Stimulated activated naive CD8-positive, alpha-beta T cell treated with anti-CD3 and anti-CD28 coated beads, Interleukin-15, Interleukin-2, amounts not matched to agents 100 ng/mL and 50 ng/mL, for 24 hours (primary cell): ENCODE measurements around the gene MOV10L1.

Source experiments
- H3K27ac Mint-ChIP-seq: one replicate; pipeline ENCODE4 v1.8.0; 2021; ENCODE audit warnings: mild to moderate bottlenecking, mixed read lengths
- H3K27me3 Mint-ChIP-seq: one replicate; pipeline ENCODE4 v1.8.0; 2021; ENCODE audit warnings: mixed read lengths
- H3K36me3 Mint-ChIP-seq: one replicate; pipeline ENCODE4 v1.8.0; 2021; ENCODE audit warnings: low read depth, mixed read lengths
- H3K4me1 Mint-ChIP-seq: one replicate; pipeline ENCODE4 v1.8.0; 2021; ENCODE audit warnings: low read depth, mixed read lengths
- H3K4me3 Mint-ChIP-seq: one replicate; pipeline ENCODE4 v1.8.0; 2021; ENCODE audit warnings: mild to moderate bottlenecking, mixed read lengths
- H3K9me3 Mint-ChIP-seq: one replicate; pipeline ENCODE4 v1.8.0; 2021; ENCODE audit warnings: mixed read lengths

Gene MOV10L1

GRCh38 chr22:50089682-50090411, at the start of gene MOV10L1:
Gene MOV10L1, plus strand, starts transcription at chr22:50090006. Its CDS starts 83 bp downstream, at chr22:50090089.
- H3K27ac Mint-ChIP-seq: no peak within 1 kb of the TSS
- no peak within 1 kb of the TSS for H3K4me3 Mint-ChIP-seq
- H3K9me3 Mint-ChIP-seq: no peaks in the 10 kb centered on the region
- H3K27me3 Mint-ChIP-seq: peaks cover 21% of the 10 kb centered on the region
- peaks cover 12% of the 10 kb centered on the region for H3K36me3 Mint-ChIP-seq
- H3K4me1 Mint-ChIP-seq: no peaks in the 10 kb centered on the region

- no peaks in the 10 kb centered on the region for H3K36me3 Mint-ChIP-seq
- H3K4me1 Mint-ChIP-seq: peaks cover 8% of the 10 kb centered on the region
- peaks cover 17% of the 10 kb centered on the region for H3K27me3 Mint-ChIP-seq
- H3K27ac Mint-ChIP-seq: no peak overlapping the region
- peaks cover 9% of the 10 kb centered on the region for H3K9me3 Mint-ChIP-seq
- H3K4me3 Mint-ChIP-seq: no peak overlapping the region
These were observed 49.1 kb upstream of the MOV10L1 start for GRCh38 chr22:50040717-50041116.

DNA sequence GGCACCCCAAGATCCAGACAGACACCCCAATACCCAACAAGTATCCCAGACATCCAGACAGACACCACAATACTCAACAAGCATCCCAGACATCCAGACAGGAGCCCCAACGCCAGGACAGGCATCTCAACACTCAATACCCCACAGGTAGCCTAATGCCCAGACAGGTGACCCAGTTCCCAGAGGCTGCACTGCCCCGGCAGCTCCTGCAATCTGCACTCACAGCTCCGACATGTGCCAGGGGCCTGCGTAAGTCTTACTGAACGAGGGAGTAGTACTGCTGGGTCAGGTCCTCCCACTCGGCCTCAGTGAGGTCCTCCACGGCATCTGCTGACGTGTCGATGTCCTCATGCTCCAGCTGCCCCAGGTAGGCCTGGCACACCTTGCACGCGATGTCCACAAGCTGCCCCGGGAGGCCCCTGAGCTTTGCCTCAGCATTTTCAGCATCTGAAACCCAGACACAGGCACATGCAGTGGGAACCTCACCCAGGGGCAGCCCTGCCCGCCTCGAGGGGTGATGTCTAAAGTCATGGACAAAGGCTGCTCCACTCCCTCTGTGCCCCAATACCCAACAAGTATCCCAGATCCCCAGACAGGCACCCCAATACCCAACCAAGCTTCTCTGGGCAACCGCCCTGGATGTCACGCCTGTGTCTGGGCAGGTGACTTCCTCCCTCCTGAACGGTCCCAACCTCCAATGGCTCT, 48.3 kb upstream of the MOV10L1 start:
- Mint-ChIP-seq H3K27me3 (peaks cover 17% of the 10 kb centered on the region), H3K4me3 (no peak overlapping the region), H3K36me3 (no peaks in the 10 kb centered on the region), H3K27ac (no peak overlapping the region), H3K4me1 (peaks cover 8% of the 10 kb centered on the region), H3K9me3 (peaks cover 9% of the 10 kb centered on the region)

GRCh38 chr22:50044485-50045118, 45.2 kb upstream of the MOV10L1 start:
- no peak overlapping the region for H3K27ac Mint-ChIP-seq
- H3K27me3 Mint-ChIP-seq: peaks cover 17% of the 10 kb centered on the region
- no peak overlapping the region for H3K4me3 Mint-ChIP-seq
- H3K9me3 Mint-ChIP-seq: peaks cover under 1% of the 10 kb centered on the region
- H3K36me3 Mint-ChIP-seq: no peaks in the 10 kb centered on the region
- H3K4me1 Mint-ChIP-seq: peaks cover 8% of the 10 kb centered on the region

- Mint-ChIP-seq H3K4me1 (peaks cover 8% of the 10 kb centered on the region), H3K27me3 (peaks cover 17% of the 10 kb centered on the region), H3K36me3 (no peaks in the 10 kb centered on the region), H3K9me3 (no peaks in the 10 kb centered on the region), H3K4me3 (no peak overlapping the region), H3K27ac (no peak overlapping the region)
These were observed 44.4 kb upstream of the MOV10L1 start for GRCh38 chr22:50045211-50046018.

- no peak overlapping the region for H3K27ac Mint-ChIP-seq
- peaks cover 20% of the 10 kb centered on the region for H3K27me3 Mint-ChIP-seq
- peaks cover 8% of the 10 kb centered on the region for H3K4me1 Mint-ChIP-seq
- no peaks in the 10 kb centered on the region for H3K36me3 Mint-ChIP-seq
- no peak overlapping the region for H3K4me3 Mint-ChIP-seq
- no peaks in the 10 kb centered on the region for H3K9me3 Mint-ChIP-seq
These were observed 43.8 kb upstream of the MOV10L1 start for GRCh38 chr22:50046019-50046415.

DNA sequence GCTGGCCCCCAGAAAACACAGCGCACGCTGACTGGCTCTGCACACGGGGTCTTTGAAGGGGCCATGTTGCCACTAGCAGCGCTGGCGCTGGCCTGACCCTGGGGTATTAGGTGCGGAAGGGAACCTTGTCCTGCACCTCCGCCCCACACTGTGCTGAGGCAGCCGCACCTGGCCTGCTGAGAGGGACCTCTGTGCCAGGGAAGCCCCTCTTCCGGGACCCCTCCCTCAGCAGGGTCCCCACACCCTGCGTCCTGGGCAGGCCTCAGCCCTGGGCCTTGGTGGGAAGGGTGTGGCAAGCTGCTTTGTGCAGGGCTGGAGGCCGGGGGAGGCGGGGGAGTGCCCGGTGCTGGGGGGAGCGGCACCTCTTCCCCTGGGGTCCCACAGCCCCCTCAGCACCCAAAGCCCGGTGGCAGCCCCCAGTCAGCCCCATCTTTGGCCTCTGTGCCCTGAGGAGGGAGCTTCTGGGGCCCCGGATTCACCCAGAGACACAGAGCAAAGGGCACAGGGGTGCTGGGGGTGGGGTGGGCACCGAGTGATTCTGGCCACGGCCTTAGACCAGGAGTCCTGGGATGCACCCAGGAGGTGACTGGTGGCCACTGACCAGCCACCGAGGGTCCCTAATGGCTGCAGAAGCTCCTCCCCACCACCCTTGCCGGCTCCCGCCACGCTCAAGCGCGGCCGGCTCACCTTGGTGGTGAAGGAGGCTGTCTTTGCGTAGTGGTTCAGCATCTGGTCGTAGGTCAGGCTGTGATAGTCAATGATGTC, 43.1 kb upstream of the MOV10L1 start:
- no peaks in the 10 kb centered on the region for H3K9me3 Mint-ChIP-seq
- no peaks in the 10 kb centered on the region for H3K36me3 Mint-ChIP-seq
- no peak overlapping the region for H3K27ac Mint-ChIP-seq
- H3K4me3 Mint-ChIP-seq: no peak overlapping the region
- H3K27me3 Mint-ChIP-seq: peaks cover 22% of the 10 kb centered on the region
- H3K4me1 Mint-ChIP-seq: peaks cover 8% of the 10 kb centered on the region

DNA sequence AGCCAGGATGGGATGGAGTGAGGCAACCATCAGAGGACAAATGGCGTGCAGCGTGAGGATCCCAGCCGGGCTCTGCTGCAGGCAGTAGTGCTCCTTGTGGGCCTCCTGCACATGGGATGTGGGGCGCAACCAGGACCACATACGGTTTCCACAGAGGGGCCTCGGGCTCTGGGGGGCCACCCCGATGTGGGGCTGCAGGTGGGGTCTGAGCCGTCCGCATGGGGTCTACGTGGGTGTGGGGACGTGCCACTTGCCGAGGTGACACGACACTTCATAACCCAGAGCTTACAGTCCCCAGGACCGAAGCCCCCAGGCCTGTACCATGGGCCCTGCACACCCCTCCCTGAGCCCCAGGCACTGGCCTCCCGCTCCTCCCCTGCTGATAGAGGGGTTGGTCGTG, 42.5 kb upstream of the MOV10L1 start:
- H3K36me3 Mint-ChIP-seq: no peaks in the 10 kb centered on the region
- no peaks in the 10 kb centered on the region for H3K9me3 Mint-ChIP-seq
- no peak overlapping the region for H3K27ac Mint-ChIP-seq
- no peak overlapping the region for H3K4me3 Mint-ChIP-seq
- peaks cover 8% of the 10 kb centered on the region for H3K4me1 Mint-ChIP-seq
- peaks cover 22% of the 10 kb centered on the region for H3K27me3 Mint-ChIP-seq

DNA sequence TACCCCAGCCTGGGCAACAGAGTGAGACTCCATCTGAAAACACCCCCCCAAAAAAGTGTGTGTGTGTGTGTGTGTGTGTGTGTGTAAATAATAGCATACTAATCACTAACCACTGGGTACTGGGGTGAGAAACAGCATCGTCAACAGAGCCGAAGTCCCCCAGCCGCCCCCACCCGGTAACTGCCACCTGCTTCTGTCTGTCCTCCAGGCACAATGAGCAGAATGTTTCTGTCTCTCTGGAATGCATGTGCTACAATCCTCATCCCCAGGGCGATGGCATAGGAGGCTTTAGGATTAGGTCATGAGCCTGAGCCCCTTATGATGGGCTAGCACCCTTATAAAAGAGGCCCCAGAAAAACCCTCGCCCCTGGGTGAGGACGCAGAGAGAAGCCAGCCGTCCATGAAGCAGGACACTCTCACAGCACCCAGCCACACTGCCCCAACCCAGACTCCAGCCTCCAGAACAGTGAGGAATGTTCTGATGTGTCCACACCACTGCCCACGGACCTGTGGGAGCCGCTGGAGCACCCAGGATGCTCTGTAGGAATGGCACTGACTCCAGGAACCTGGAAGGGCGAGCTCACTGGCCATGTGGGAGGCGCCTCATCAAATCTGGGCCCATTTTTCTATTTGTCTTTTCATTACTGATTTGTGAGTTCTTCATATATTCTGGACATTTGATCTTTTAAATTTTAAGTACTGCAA, 41.6 kb upstream of the MOV10L1 start:
- H3K4me1 Mint-ChIP-seq: peaks cover 8% of the 10 kb centered on the region
- H3K4me3 Mint-ChIP-seq: no peak overlapping the region
- no peaks in the 10 kb centered on the region for H3K36me3 Mint-ChIP-seq
- H3K27ac Mint-ChIP-seq: no peak overlapping the region
- peaks cover 17% of the 10 kb centered on the region for H3K27me3 Mint-ChIP-seq
- H3K9me3 Mint-ChIP-seq: no peaks in the 10 kb centered on the region

GRCh38 chr22:50048836-50049235, 41.0 kb upstream of the MOV10L1 start:
- H3K4me3 Mint-ChIP-seq: no peak overlapping the region
- H3K27ac Mint-ChIP-seq: no peak overlapping the region
- H3K9me3 Mint-ChIP-seq: no peaks in the 10 kb centered on the region
- no peaks in the 10 kb centered on the region for H3K36me3 Mint-ChIP-seq
- H3K27me3 Mint-ChIP-seq: peaks cover 13% of the 10 kb centered on the region
- peaks cover 8% of the 10 kb centered on the region for H3K4me1 Mint-ChIP-seq

DNA sequence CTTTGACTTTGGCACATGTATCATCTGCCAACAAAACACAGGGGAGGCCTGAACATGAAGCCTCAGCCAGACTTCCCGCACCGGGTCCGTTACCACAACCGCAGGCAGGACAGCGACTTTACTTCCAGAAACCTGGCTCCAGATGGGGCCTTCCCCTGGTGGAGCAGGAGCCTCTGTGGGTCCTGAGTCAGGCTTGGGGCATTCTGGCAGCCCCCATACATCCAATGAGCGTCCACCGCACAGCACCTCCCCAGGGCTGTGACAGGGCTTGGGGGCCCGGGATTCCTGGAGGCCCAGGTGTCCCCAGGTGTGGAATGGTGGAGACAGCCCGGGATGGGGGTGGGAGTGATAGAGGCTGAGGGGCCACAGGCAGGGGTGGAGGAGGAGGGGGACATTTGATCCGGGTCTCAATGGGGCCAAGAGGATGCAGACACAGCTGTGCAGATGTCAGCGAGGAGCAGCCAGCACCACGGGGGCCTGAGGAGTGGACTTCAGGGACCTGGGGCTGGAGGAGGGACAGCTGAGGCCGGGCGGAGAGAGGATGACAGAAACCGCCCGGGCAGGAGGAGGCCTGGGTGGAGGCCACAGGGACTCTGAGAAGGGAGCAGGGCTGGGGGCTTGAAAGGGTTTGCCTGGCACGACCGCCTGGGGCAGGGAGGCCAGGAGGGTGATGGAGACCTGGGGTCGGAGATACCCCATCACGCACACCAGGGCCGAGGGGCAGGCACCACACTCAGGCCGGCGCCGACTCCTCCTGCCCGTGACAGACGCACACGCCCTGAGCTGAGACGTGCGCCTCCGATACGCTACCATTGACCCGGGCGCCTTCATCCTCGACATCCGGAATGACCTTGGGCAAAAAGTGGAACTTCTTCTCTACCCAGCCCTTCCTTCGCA, 40.3 kb upstream of the MOV10L1 start:
- Mint-ChIP-seq H3K4me3 (no peak overlapping the region), H3K27ac (no peak overlapping the region), H3K4me1 (peaks cover 4% of the 10 kb centered on the region), H3K36me3 (no peaks in the 10 kb centered on the region), H3K27me3 (peaks cover 9% of the 10 kb centered on the region), H3K9me3 (no peaks in the 10 kb centered on the region)

DNA sequence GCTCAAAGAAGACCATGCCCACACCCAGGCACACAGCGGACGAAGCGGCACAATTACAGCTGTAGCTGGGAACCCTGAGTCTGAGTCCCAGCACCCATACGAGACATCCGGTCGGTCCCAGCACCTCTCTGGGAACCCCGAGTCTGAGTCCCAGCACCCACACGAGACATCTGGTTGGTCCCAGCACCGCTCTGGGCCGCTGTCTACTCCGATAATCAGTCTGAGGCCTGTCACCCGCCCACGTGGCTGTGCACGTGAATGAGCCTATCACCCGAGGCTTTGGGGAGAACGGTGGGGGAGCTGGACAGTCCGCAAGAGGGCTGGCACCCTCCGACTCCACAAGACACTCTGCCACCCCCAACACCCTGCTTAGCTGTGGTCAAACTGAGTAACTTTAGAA, 37.9 kb upstream of the MOV10L1 start:
- Mint-ChIP-seq H3K4me3 (no peak overlapping the region), H3K9me3 (no peaks in the 10 kb centered on the region), H3K27ac (no peak overlapping the region), H3K36me3 (no peaks in the 10 kb centered on the region), H3K4me1 (no peaks in the 10 kb centered on the region), H3K27me3 (peaks cover 9% of the 10 kb centered on the region)

DNA sequence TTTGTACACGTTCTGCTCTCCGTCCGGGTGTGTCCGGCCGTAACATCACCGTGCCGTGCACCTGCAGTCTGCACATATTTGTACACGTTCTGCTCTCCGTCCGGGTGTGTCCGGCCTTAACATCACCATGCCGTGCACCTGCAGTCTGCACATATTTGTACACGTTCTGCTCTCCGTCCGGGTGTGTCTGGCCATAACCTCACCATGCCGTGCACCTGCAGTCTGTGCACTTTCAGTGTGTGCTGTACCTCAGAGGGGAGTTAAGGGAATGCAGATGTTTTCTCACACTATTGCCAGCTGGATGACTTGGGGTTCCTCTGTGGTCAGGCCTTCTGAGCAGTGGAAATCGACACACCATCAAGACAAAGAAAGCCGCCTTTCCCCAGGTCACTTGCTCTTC, 35.9 kb upstream of the MOV10L1 start:
- H3K9me3 Mint-ChIP-seq: no peaks in the 10 kb centered on the region
- H3K27me3 Mint-ChIP-seq: peaks cover 14% of the 10 kb centered on the region
- H3K27ac Mint-ChIP-seq: no peak overlapping the region
- H3K36me3 Mint-ChIP-seq: no peaks in the 10 kb centered on the region
- no peaks in the 10 kb centered on the region for H3K4me1 Mint-ChIP-seq
- H3K4me3 Mint-ChIP-seq: no peak overlapping the region
